Measurements from ENCODE around the gene ATG7. TPM values are rescaled to one million over a fixed set of nuclear protein-coding genes. Genes with fewer than 3 reads are reported as not detected.

The ATG7 gene
- total and polyA plus RNA-seq, 9 donors, result 10.2 to 54.5 (median 37.4) TPM

GRCh38 chr3:11513817-11514135 lies 241.6 kb downstream of the ATG7 start:
- Histone ChIP-seq H3K36me3 (no peaks in the 10 kb centered on the region), H3K27me3 (no peaks in the 10 kb centered on the region), H3K9me3 (no peaks in the 10 kb centered on the region), H3K4me1 (ENCODE audit: insufficient read depth) (peaks cover 18% of the 10 kb centered on the region), H3K4me3 (no peak overlapping the region), H3K27ac (peak overlapping the region in 1 of 2 donors; percentile 2)
- intact Hi-C loops (cut with DNase I), result no loop called here
- no peak for DNase-seq
- TF ChIP-seq POLR2A (IDR thresholded peaks at IDR 0.05) (no peak), CTCF (IDR thresholded peaks at IDR 0.05) (no peak), EP300 (IDR thresholded peaks at IDR 0.05) (no peak)
- WGBS, 3 donors, result 84 to 89% (median 87%) methylated on average over 3 of the region's 3 CpGs

- WGBS, 3 donors, result 50 to 59% (median 56%) methylated on average over 7 of the region's 7 CpGs
- Histone ChIP-seq H3K36me3 (no peaks in the 10 kb centered on the region), H3K4me1 (ENCODE audit: insufficient read depth) (peaks cover 17% of the 10 kb centered on the region), H3K4me3 (no peak overlapping the region), H3K27me3 (no peaks in the 10 kb centered on the region), H3K27ac (no peak overlapping the region), H3K9me3 (no peaks in the 10 kb centered on the region)
- TF ChIP-seq EP300 (IDR thresholded peaks at IDR 0.05) (no peak), POLR2A (IDR thresholded peaks at IDR 0.05) (no peak), CTCF (IDR thresholded peaks at IDR 0.05) (no peak)
- intact Hi-C loops (cut with DNase I), result no loop called here
- peak in 1 of 5 donors; percentile 37 for DNase-seq
Measured at GRCh38 chr3:11514191-11514821, 242.1 kb downstream of the ATG7 start.

GRCh38 chr3:11517601-11518000 lies 245.4 kb downstream of the ATG7 start:
- 96 to 97% (median 97%) methylated on average over 6 of the region's 6 CpGs for WGBS, 3 donors
- no peak overlapping the region for H3K4me3 ChIP-seq
- intact Hi-C loops (cut with DNase I), result no loop called here
- no peaks in the 10 kb centered on the region for H3K27me3 ChIP-seq
- H3K27ac ChIP-seq, result peak overlapping the region in 1 of 2 donors; percentile 49
- TF ChIP-seq CTCF (IDR thresholded peaks at IDR 0.05) (no peak), EP300 (IDR thresholded peaks at IDR 0.05) (no peak)
- peaks cover 14% of the 10 kb centered on the region for H3K4me1 ChIP-seq (ENCODE audit: insufficient read depth)
- H3K9me3 ChIP-seq, result no peaks in the 10 kb centered on the region
- no peaks in the 10 kb centered on the region for H3K36me3 ChIP-seq
- DNase-seq, result peak in 1 of 5 donors; percentile 12

GRCh38 chr3:11521167-11521566 lies 249.0 kb downstream of the ATG7 start:
- WGBS, 3 donors, result 92 to 95% (median 92%) methylated on average over 8 of the region's 8 CpGs
- intact Hi-C loops (cut with DNase I), result no loop called here
- peak in 1 of 5 donors; percentile 16 for DNase-seq
- Histone ChIP-seq H3K27ac (no peak overlapping the region), H3K27me3 (no peaks in the 10 kb centered on the region), H3K9me3 (no peaks in the 10 kb centered on the region), H3K36me3 (no peaks in the 10 kb centered on the region), H3K4me1 (ENCODE audit: insufficient read depth) (peaks cover 16% of the 10 kb centered on the region), H3K4me3 (no peak overlapping the region)
- TF ChIP-seq POLR2A (IDR thresholded peaks at IDR 0.05) (no peak), CTCF (IDR thresholded peaks at IDR 0.05) (no peak), EP300 (IDR thresholded peaks at IDR 0.05) (no peak)
